Right atrium auricular region (tissue), 2 donors: Measurements from ENCODE around the gene CPNE7. TPM values are rescaled to one million over a fixed set of nuclear protein-coding genes. Genes with fewer than 3 reads are reported as not detected.
A peak's percentile ranks its signal among the peaks of the same experiment; 100 is the strongest.

Experiments
- DNase-seq: peaks from one replicate; pipeline ENCODE4 v3.0.0-alpha.2; 2019; ENCODE audit warnings: low spot score
- H3K27ac ChIP-seq, 2 donors: fragments of 200-600 bp; sonication (generic); 1 replicate in 1 of 2; 2 replicates in 1 of 2; pipeline ENCODE4 v1.5.1; 2016 to 2019
- H3K27me3 ChIP-seq, 2 donors: fragments of 200-600 bp; sonication (generic); one replicate each; pipeline versions ENCODE4 v1.5.1 to v1.6.0; 2017 to 2019
- H3K36me3 ChIP-seq: fragments of 200-600 bp; sonication (generic); one replicate; pipeline ENCODE4 v1.5.1; 2016
- H3K4me1 ChIP-seq, 2 donors: fragments of 200-600 bp; sonication (generic); one replicate each; pipeline versions ENCODE4 v1.5.1 to v1.6.0; 2017 to 2019
- H3K4me3 ChIP-seq, 2 donors: fragments of 200-600 bp; sonication (generic); 1 replicate in 1 of 2; 2 replicates in 1 of 2; pipeline ENCODE4 v1.5.1; 2017 to 2019; ENCODE audit warnings: mild to moderate bottlenecking in 1 of 2, moderate library complexity in 1 of 2
- H3K9me3 ChIP-seq, 2 donors: fragments of 200-600 bp; sonication (generic); one replicate each; pipeline ENCODE4 v1.5.1; 2019
- total RNA-seq, 2 donors: library from RNA; depleted of rRNA; stranded (reverse); fragments of >200 nt; gene quantifications; one replicate each; pipeline ENCODE4 v1.1.0, GENCODE V29; 2016
- TF ChIP-seq, protein P1 (sequence below), 2 donors: fragments of 200-600 bp; sonication (generic); IDR thresholded peaks; one replicate each; pipeline ENCODE4 v1.5.1; 2019; ENCODE audit warnings: antibody characterized with exemption in 2 of 2

The CPNE7 gene
- total RNA-seq = not detected

DNA sequence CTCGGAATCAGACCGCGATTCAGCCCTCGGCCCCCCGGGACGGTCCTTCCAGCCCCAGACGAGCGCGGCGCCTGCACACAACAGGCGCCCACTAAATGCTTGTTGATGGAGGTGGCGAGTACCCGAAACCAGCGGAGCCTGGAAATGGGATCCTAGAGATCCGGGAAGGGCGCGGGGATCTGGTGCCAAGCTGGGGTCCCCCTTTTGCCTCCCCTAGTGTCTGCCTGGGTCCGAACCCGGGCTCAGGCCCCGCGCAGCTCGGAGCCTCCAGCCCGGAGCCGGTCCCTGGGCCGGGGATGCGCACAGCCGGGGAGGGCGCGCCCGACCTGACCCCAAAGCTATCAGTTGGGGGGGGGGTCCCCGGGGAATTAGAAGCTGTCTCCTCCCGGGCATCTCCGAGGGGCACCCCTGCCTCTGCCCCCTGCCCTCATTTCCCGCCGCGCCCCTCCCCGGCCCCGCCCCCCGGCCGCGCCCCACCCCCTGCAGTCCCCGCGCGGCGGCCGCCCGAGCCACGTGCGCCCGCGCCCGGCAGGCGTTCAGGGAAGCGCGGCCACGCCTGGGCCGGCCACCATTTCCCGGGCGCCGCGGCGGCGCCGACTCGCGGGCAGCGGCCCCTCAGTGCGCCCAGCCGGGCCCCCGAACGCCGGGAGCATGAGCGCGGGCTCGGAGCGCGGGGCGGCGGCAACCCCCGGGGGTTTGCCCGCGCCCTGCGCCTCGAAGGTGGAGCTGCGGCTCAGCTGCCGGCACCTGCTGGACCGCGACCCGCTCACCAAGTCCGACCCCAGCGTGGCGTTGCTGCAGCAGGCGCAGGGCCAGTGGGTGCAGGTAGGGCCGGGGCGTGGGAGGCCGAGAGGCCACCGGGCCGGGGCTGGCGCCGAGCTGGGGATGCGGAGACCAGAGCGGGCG lies at the start of gene CPNE7:
TSS of gene CPNE7 (plus strand) at position 512 of the 906 bp plus-strand sequence. CDS start at position 652, 140 bp downstream.
- Histone ChIP-seq H3K9me3 (no peaks in the 10 kb centered on the region), H3K27me3 (peaks cover 7 to 11% of the 10 kb centered on the region in 2 donors), H3K4me1 (peaks cover 0 to 25% of the 10 kb centered on the region in 2 donors), H3K4me3 (peak within 1 kb of the TSS in 1 of 2 donors; percentile 39), H3K36me3 (no peaks in the 10 kb centered on the region), H3K27ac (no peak within 1 kb of the TSS)
- no peak for DNase-seq
- TF ChIP-seq, protein P1, sequence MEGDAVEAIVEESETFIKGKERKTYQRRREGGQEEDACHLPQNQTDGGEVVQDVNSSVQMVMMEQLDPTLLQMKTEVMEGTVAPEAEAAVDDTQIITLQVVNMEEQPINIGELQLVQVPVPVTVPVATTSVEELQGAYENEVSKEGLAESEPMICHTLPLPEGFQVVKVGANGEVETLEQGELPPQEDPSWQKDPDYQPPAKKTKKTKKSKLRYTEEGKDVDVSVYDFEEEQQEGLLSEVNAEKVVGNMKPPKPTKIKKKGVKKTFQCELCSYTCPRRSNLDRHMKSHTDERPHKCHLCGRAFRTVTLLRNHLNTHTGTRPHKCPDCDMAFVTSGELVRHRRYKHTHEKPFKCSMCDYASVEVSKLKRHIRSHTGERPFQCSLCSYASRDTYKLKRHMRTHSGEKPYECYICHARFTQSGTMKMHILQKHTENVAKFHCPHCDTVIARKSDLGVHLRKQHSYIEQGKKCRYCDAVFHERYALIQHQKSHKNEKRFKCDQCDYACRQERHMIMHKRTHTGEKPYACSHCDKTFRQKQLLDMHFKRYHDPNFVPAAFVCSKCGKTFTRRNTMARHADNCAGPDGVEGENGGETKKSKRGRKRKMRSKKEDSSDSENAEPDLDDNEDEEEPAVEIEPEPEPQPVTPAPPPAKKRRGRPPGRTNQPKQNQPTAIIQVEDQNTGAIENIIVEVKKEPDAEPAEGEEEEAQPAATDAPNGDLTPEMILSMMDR (IDR thresholded peaks at IDR 0.05) = no peak

DNA sequence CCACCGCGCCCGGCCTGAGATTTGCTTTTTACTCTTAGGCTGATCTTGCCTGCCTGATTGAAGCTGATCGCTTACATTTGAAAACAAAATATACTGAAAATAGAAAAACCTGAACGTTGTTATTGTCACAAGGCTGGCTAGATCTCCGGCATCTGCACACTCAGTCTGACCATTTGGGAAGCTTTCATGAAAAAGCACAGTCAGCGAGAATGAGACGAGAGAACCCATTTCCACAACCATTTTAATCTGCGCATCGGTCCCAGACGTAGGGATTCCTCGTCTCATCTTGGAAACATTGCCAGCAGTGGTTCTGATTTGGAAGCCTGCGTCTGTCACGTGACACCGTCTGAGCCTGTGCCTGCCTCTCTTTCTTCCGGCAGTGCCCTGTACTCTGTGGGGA lies 46.5 kb upstream of the CPNE7 start:
- Histone ChIP-seq H3K4me1 (peaks cover 0 to 26% of the 10 kb centered on the region in 2 donors), H3K9me3 (no peaks in the 10 kb centered on the region), H3K27me3 (no peaks in the 10 kb centered on the region), H3K4me3 (no peak overlapping the region), H3K36me3 (peaks cover 87% of the 10 kb centered on the region), H3K27ac (no peak overlapping the region)
- no peak for DNase-seq
- TF ChIP-seq, protein P1 (IDR thresholded peaks at IDR 0.05) = no peak

DNA sequence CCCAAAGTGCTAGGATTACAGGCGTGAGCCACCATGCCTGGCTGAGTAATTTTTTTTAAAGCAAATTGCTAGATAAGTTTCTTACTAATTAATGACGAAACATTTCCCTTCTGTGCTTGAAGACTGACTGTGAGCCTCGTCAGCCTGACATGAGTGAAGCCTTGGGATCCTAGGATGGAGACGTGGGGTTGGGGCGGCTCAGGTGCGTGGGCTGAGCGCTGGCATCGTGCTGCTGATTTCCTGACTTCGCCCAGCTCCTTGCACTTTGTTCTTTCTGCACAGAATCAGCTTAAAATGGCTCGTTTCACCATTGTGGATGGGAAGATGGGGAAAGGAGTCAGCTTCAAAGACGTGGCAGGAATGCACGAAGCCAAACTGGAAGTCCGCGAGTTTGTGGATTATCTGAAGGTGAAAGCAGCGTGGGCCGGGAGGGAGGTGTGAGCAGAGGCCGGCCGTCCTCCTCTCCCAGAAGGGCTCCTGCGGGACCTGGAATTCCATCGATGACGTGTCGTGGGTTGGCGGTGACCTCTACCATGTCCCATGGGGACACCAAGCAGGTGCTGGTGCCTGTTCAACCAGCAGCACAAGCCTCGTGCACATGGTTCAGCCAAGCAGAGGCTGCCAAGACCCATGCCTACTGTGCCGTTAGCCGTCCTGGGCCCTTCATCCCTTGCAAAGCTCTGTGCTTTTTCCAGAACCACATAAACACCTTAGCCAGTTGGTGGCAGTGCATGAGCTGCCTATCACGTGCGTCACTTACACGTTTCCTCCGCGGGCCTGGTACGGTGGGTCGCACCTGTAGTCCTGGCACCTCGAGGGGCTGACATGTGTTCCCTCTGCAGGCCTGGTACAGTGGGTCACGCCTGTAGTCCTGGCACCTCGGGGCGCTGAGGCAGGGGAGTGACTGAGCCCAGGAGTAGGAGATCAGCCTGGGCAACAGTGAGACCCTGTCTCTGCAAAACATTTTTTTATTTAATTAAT lies 44.9 kb upstream of the CPNE7 start:
- no peaks in the 10 kb centered on the region for H3K9me3 ChIP-seq
- TF ChIP-seq, protein P1 (IDR thresholded peaks at IDR 0.05) = no peak
- H3K4me3 ChIP-seq = no peak overlapping the region
- DNase-seq = no peak
- no peaks in the 10 kb centered on the region for H3K27me3 ChIP-seq
- no peak overlapping the region for H3K27ac ChIP-seq
- H3K4me1 ChIP-seq = peaks cover 0 to 19% of the 10 kb centered on the region in 2 donors
- peaks cover 93% of the 10 kb centered on the region for H3K36me3 ChIP-seq

DNA sequence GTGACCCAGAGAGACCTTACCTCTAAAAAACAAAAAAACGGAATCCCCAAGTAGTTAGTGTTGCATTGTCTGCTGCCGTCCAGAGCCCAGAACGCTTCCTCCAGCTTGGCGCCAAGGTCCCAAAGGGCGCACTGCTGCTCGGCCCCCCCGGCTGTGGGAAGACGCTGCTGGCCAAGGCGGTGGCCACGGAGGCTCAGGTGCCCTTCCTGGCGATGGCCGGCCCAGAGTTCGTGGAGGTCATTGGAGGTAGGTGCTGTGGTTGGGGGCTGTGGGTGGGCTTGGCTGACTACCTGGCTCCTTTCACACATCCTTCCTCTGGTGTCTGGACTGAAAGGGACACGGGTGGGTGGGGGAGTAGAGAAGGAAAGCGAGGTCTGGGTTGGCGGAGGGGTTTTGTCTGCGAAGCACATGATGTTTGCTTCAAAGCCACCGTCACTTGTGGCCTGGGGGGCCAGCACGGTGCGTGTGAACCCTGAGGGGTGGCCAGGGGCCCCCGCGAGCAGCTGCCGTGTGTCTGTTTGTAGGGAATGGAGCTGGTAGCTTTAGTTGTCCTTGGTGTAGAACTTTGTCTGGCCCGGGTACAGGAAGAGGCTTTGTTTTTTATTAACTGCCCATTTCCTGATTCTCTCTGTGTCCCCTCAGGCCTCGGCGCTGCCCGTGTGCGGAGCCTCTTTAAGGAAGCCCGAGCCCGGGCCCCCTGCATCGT lies 43.6 kb upstream of the CPNE7 start:
- Histone ChIP-seq H3K9me3 (no peaks in the 10 kb centered on the region), H3K27me3 (no peaks in the 10 kb centered on the region), H3K36me3 (peaks cover 85% of the 10 kb centered on the region), H3K4me3 (no peak overlapping the region), H3K27ac (no peak overlapping the region), H3K4me1 (peaks cover 0 to 17% of the 10 kb centered on the region in 2 donors)
- TF ChIP-seq, protein P1 (IDR thresholded peaks at IDR 0.05) = no peak
- no peak for DNase-seq

DNA sequence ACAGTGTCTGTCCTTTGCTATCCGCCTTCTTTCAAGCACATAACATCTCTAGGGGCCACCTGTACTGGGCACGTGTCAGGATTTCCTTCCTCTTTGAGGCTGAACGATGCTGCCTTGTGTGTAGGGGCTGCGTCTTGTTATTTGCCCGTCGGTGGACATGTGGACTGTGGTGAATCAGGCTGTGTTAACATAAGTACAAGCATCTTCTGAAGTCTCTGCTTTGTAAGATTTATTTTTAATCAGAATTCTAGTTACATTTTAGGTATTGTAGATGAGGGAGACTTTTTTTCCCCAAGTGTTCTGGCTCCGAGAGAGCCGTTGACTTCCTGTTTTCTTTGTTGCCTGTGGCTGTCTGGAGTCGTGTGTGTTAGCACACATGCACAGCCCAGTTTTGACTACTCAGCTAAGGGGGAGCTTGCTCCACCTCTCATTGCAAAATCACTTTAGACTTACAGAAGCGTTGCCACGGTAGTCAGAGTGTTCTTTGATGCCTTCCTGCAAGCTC lies 41.3 kb upstream of the CPNE7 start:
- TF ChIP-seq, protein P1 (IDR thresholded peaks at IDR 0.05) = no peak
- peaks cover 0 to 17% of the 10 kb centered on the region in 2 donors for H3K4me1 ChIP-seq
- H3K27me3 ChIP-seq = no peaks in the 10 kb centered on the region
- peaks cover 82% of the 10 kb centered on the region for H3K36me3 ChIP-seq
- H3K9me3 ChIP-seq = no peaks in the 10 kb centered on the region
- H3K4me3 ChIP-seq = no peak overlapping the region
- no peak for DNase-seq
- H3K27ac ChIP-seq = peak overlapping the region in 1 of 2 donors; percentile 8
